GM19239 (cell line): ENCODE results near the gene GSAP.
"Not testable (repeated sequence)": the region's sequence is repeated elsewhere in the genome, so short reads cannot be mapped to it uniquely, and the experiment has no call there.

Source experiments
- DNase-seq: peaks from one replicate; pipeline ENCODE4 v3.0.0; 2011; ENCODE audit warnings: low spot score; ENCODE audit not compliant: insufficient read length
- FAIRE-seq: peaks from 2 replicates; lab custom pipeline; 2011; peaks lifted over from hg19 to GRCh38; lab: Jason Lieb, UNC

GSAP gene

DNA sequence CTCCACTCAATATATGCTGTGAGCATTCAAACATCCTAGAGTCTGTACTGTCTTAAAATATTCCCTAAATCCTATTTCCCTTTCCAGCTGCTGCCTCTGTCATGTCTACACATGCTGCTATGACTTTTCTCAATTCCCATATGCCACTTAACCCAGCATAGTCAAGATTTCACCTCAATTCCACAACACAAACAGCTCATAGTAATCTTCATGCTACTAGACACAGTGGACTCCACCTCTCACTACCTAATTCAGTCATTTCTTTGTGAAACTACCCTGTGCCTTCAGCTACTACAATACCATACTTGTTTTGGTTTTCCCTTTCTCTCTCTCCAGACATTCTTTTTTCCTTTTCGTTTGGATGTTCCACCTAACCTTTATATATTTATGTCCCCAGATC, 45.5 kb downstream of the GSAP start:
- FAIRE-seq (peak; percentile 31), DNase-seq (no peak)

GRCh38 chr7:77368974-77369373, 47.2 kb downstream of the GSAP start:
- FAIRE-seq (no peak), DNase-seq (no peak)

DNA sequence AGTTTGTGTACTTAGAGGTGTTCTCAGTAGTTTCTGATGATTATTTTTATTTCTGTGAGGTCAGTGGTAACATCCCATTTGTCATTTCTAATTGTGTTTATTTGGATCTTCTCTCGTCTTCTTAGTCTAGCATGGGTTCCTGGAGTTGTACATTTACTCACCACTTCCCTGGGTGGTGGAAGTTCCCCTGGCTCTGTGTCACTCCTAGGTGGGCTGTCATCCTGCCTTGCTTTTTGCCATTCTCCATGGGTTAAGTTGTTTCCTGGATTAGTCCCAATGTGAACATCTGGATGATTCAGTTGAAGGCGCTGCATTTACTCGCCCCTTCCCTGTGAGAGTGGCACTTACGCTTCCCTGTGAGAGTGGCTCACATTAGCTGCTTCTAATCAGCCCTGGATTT, 48.2 kb downstream of the GSAP start:
- FAIRE-seq (no peak), DNase-seq (no peak)

- FAIRE-seq (no peak), DNase-seq (no peak)
Measured at GRCh38 chr7:77362905-77363304, 53.2 kb downstream of the GSAP start.

- FAIRE-seq (no peak), DNase-seq (no peak)
Measured at GRCh38 chr7:77360969-77361368, 55.2 kb downstream of the GSAP start.

- FAIRE-seq, result no peak
- DNase-seq, result no peak
Measured at GRCh38 chr7:77360104-77360503, 56.0 kb downstream of the GSAP start.

DNA sequence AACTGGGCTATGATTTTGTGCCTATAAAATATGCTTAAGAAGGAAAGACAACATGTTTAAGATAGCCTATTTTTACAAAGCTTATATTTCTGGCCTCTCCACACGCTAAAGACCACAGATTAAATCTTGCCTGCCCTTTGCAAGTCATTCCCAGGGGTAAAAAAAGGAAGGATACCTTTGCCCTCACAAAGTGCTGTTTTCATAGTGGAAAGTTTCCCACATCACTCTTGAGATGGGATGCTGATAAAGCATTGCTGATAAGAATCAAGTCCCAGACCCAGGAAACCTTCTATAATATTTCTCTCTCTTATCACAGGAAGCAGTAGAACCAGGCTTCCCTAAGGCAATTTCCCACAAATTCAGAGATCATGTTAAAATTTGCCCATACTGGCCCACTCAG, 56.5 kb downstream of the GSAP start:
- FAIRE-seq, result no peak

GRCh38 chr7:77354914-77355313, 61.2 kb downstream of the GSAP start:
- FAIRE-seq, result no peak
- DNase-seq, result no peak

More for the DNA sequence above, 56.5 kb downstream of the GSAP start:
- no peak for DNase-seq

DNA sequence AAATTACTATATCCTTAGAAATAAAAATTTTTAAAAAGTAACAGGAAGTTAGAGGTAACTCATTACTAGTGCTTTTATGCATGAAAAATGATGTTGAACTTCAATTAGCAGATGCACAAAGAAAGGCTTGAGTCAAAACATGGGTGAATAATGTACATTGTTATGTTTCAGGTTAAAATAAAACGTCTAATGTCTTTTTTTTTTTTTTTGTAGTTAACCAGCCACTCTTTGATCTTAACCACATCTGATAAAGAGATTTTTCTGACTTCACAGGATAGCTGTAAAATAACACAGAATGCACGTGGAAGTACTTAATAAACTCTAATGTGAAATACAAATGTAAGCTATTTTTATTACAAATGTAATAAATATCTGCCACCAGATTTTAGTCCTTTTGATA, 61.7 kb downstream of the GSAP start:
- FAIRE-seq (no peak), DNase-seq (no peak)

GRCh38 chr7:77353911-77354310, 62.2 kb downstream of the GSAP start:
- no peak for DNase-seq
- no peak for FAIRE-seq

GRCh38 chr7:77353407-77353721, 62.8 kb downstream of the GSAP start:
- FAIRE-seq, result no peak
- DNase-seq, result no peak

- peak; percentile 79 for FAIRE-seq
- no peak for DNase-seq
Measured at GRCh38 chr7:77352665-77353406, 63.3 kb downstream of the GSAP start.

GRCh38 chr7:77351539-77352004, 64.6 kb downstream of the GSAP start:
- FAIRE-seq (peak; percentile 99), DNase-seq (peak; percentile 64)

DNA sequence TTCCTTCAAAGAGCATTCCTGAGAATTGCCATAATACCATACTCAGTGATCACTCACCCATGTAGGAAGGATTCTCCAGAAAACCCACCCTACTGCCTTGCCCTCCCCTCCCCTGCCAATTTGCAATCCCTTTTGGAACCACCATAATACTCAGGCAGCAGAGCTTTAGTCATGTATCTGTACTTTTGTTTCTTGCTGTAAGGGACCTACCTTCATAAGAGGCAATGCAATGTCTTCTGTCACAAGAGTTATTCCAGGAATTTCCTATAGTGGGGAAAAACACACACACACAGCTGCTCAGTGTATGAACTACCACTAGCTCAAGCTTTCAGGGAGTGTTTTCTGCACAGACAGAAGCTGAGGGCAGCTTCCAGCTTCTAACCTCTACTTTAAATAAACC, 67.0 kb downstream of the GSAP start:
- no peak for DNase-seq

DNA sequence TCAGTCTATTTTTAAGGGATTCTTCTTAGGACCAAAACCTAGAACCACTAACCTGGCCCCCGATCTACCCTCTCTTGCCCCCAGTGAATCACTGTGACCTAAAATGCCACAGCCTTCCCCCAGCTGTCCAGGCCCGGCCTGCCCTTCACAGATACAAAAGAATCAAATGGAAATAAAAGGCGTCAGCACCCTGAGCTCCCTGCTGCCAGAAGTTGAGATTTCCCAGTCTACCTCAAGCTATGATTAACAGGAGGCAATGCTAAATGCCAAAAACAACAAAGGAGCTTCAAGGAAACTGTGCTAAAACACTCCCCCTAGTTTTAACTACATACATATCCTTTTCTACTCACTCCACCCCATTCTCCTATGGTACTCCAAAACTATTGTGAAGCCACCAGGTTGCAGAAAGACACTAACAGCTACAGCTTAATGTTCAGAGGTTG, 67.8 kb downstream of the GSAP start:
- no peak for DNase-seq
- FAIRE-seq, result no peak

More for the DNA sequence above, 67.0 kb downstream of the GSAP start:
- no peak for FAIRE-seq

GRCh38 chr7:77346441-77346840, 69.7 kb downstream of the GSAP start:
- FAIRE-seq (no peak), DNase-seq (no peak)

DNA sequence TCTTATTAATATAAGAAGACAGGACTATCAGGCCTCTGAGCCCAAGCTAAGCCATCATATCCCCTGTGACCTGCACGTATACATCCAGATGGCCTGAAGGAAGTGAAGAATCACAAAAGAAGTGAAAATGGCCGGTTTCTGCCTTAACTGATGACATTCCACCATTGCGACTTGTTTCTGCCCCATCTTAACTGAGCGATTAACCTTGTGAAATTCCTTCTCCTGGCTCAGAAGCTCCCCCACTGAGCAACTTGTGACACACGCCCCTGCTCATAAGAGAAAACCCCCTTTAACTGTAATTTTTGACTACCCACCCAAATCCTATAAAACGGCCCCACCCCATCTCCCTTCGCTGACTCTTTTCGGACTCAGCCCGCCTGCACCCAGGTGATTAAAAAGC, 70.7 kb downstream of the GSAP start:
- FAIRE-seq, DNase-seq: not testable (repeated sequence)

GRCh38 chr7:77339726-77340125, 76.4 kb downstream of the GSAP start:
- DNase-seq (no peak), FAIRE-seq (no peak)

DNA sequence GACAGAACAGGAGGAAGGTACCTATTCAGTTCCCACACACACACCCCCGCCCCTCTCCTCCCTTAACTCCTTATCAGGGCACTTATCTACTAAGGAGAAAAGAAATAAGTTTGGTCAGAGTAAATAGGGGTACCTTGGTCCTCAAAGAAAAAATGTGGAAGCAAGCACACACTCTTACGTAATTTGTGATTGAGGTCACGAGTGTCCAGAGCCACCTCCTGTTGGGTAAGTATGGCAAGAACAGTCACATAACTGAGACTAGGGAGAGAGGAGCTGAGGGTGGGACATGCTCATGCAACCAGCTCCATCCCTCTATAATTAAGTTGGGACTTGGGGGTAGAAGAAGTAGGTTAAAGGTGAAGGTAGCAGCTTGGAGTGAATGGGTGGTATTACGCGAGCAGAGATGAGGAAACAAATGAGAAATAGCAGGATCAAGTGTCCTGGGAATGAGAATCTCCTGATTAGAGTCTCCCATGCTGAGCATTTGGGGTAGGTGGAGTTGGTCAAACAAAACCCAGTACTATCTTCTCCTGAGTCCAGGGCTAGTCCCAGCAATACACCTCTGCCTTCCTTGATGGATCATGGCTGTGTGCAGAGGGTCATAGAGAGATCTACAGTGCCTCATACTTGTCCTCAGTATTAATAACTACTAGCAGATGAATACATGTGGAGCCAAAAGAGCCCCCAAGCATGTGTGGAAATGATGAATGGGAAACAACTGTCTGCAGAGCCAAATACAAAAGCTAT, 77.1 kb downstream of the GSAP start:
- DNase-seq, result no peak
- FAIRE-seq, result no peak

- no peak for FAIRE-seq
Measured at GRCh38 chr7:77338260-77338659, 77.9 kb downstream of the GSAP start.

DNA sequence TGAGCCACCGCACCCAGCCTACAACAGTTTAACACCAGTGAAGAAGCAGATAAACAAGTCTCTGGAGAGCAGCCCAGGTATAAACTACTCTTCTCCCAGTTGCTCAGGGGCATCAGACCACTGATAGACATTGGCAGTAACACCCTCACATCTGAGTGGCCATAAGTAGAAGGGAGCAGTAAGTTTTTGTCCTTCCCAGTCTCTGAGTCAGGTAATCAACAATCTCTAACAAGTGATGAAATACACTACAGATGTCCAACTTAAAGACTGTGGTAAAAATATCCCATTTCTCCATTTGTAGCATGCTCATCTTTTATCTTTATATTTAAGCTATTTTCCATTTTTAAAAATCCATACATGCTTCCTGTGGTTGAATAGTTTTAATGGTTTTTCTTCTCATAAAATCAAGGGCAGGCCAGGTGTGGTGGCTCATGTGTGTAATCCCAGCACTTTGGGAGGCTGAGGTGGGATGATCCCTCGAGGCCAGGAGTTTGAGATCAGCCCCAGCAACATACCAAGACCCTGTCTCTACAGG, 78.6 kb downstream of the GSAP start:
- DNase-seq, result no peak

More at GRCh38 chr7:77338260-77338659, 77.9 kb downstream of the GSAP start:
- no peak for DNase-seq

More for the DNA sequence above, 78.6 kb downstream of the GSAP start:
- FAIRE-seq, result no peak
